ENCODE results near the gene BTF3L4. TPM values are rescaled to one million over a fixed set of nuclear protein-coding genes. Genes with fewer than 3 reads are reported as not detected.
"Not testable (repeated sequence)": the region's sequence is repeated elsewhere in the genome, so short reads cannot be mapped to it uniquely, and the experiment has no call there.

Gene BTF3L4
- total RNA-seq, 1 donor from 2014 or later, result 288 TPM

GRCh38 chr1:52072291-52072690, 16.2 kb downstream of the BTF3L4 start:
- H3K4me1 Mint-ChIP-seq, result no peaks in the 10 kb centered on the region
- no peaks in the 10 kb centered on the region for H3K9me3 Mint-ChIP-seq
- no peak for TF ChIP-seq EZH2 (IDR thresholded peaks at IDR 0.05)
- TF ChIP-seq, protein P1, sequence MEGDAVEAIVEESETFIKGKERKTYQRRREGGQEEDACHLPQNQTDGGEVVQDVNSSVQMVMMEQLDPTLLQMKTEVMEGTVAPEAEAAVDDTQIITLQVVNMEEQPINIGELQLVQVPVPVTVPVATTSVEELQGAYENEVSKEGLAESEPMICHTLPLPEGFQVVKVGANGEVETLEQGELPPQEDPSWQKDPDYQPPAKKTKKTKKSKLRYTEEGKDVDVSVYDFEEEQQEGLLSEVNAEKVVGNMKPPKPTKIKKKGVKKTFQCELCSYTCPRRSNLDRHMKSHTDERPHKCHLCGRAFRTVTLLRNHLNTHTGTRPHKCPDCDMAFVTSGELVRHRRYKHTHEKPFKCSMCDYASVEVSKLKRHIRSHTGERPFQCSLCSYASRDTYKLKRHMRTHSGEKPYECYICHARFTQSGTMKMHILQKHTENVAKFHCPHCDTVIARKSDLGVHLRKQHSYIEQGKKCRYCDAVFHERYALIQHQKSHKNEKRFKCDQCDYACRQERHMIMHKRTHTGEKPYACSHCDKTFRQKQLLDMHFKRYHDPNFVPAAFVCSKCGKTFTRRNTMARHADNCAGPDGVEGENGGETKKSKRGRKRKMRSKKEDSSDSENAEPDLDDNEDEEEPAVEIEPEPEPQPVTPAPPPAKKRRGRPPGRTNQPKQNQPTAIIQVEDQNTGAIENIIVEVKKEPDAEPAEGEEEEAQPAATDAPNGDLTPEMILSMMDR (IDR thresholded peaks at IDR 0.05), result no peak
- no peak for TF ChIP-seq EZH2phosphoT487 (IDR thresholded peaks at IDR 0.05)
- Histone ChIP-seq H3K4me1 (no peaks in the 10 kb centered on the region), H3K4me3 (no peak overlapping the region), H3K9ac (no peak overlapping the region), H3K9me3 (ENCODE audit: low read depth) (no peaks in the 10 kb centered on the region), H3K79me2 (ENCODE audit: low read depth) (peaks cover 100% of the 10 kb centered on the region), H3K27me3 (no peaks in the 10 kb centered on the region), H4K20me1 (ENCODE audit: low read depth) (peaks cover 63% of the 10 kb centered on the region), H3K27ac (no peak overlapping the region), H3K4me2 (no peak overlapping the region), H3K36me3 (peaks cover 14% of the 10 kb centered on the region), H2AFZ (replicated peaks) (no peak overlapping the region), H3F3A (ENCODE audit: low read depth) (no peaks in the 10 kb centered on the region)
- H3K27me3 Mint-ChIP-seq (ENCODE audit: insufficient read depth, low read depth), result no peaks in the 10 kb centered on the region
- no peak for DNase-seq (ENCODE audit: low spot score)
- no peak overlapping the region for H3K4me3 Mint-ChIP-seq
- no peak overlapping the region for H3K27ac Mint-ChIP-seq
- peaks cover 23% of the 10 kb centered on the region for H3K36me3 Mint-ChIP-seq

DNA sequence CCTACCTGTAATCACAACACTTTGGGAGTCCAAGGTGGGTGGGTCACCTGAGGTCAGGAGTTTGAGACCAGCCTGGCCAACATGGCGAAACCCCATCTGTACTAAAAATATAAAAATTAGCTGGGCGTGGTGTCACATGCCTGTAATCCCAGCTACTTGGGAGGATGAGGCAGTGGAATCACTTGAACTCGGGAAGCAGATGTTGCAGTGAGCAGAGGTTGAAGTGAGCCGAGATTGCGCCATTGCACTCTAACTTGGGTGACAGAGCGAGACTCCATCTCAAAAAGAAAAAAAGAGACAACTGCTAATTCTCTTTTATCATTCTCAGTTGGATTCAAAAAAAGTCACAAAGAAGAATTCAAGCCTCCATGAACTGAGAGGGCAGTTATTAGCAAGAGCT, 21.2 kb downstream of the BTF3L4 start:
- H3K9me3 ChIP-seq (ENCODE audit: low read depth); H3K27me3 ChIP-seq; H3K4me3 Mint-ChIP-seq; H3K4me2 ChIP-seq; H3K9me3 Mint-ChIP-seq; DNase-seq (ENCODE audit: low spot score); H3K27ac ChIP-seq; H3K4me3 ChIP-seq; H3K9ac ChIP-seq; H3K27me3 Mint-ChIP-seq (ENCODE audit: insufficient read depth, low read depth); H3K4me1 ChIP-seq; H3F3A ChIP-seq (ENCODE audit: low read depth); H2AFZ ChIP-seq (replicated peaks); H3K4me1 Mint-ChIP-seq; H3K27ac Mint-ChIP-seq: not testable (repeated sequence)
- Histone ChIP-seq H3K79me2 (ENCODE audit: low read depth) (peaks cover 97% of the 10 kb centered on the region), H4K20me1 (ENCODE audit: low read depth) (peaks cover 59% of the 10 kb centered on the region), H3K36me3 (peaks cover 13% of the 10 kb centered on the region)
- peaks cover 25% of the 10 kb centered on the region for H3K36me3 Mint-ChIP-seq

- Mint-ChIP-seq H3K4me3 (no peak overlapping the region), H3K9me3 (no peaks in the 10 kb centered on the region), H3K36me3 (peaks cover 19% of the 10 kb centered on the region), H3K27ac (no peak overlapping the region), H3K4me1 (no peaks in the 10 kb centered on the region), H3K27me3 (ENCODE audit: insufficient read depth, low read depth) (peaks cover 7% of the 10 kb centered on the region)
- Histone ChIP-seq H4K20me1 (ENCODE audit: low read depth) (peaks cover 50% of the 10 kb centered on the region), H3K79me2 (ENCODE audit: low read depth) (peaks cover 84% of the 10 kb centered on the region), H3K9ac (no peak overlapping the region), H3K4me2 (no peak overlapping the region), H3K4me1 (no peaks in the 10 kb centered on the region), H3K4me3 (no peak overlapping the region), H3K27ac (no peak overlapping the region), H3K9me3 (ENCODE audit: low read depth) (no peaks in the 10 kb centered on the region), H3F3A (ENCODE audit: low read depth) (peaks cover 4% of the 10 kb centered on the region), H3K36me3 (peaks cover 13% of the 10 kb centered on the region), H3K27me3 (no peaks in the 10 kb centered on the region), H2AFZ (replicated peaks) (no peak overlapping the region)
- DNase-seq (ENCODE audit: low spot score), result no peak
- TF ChIP-seq, protein P1 (IDR thresholded peaks at IDR 0.05), result no peak
- TF ChIP-seq EZH2 (IDR thresholded peaks at IDR 0.05) (no peak), EZH2phosphoT487 (IDR thresholded peaks at IDR 0.05) (no peak)
Measured at GRCh38 chr1:52080014-52080415, 23.9 kb downstream of the BTF3L4 start.

- H3K4me3 ChIP-seq; H3K9me3 Mint-ChIP-seq; H3K9ac ChIP-seq; H3K79me2 ChIP-seq (ENCODE audit: low read depth); H3K27me3 ChIP-seq; H4K20me1 ChIP-seq (ENCODE audit: low read depth); H2AFZ ChIP-seq (replicated peaks); H3K4me1 ChIP-seq; H3K9me3 ChIP-seq (ENCODE audit: low read depth); H3K27ac ChIP-seq; H3K27me3 Mint-ChIP-seq (ENCODE audit: insufficient read depth, low read depth); H3K4me3 Mint-ChIP-seq; DNase-seq (ENCODE audit: low spot score); H3F3A ChIP-seq (ENCODE audit: low read depth); H3K4me1 Mint-ChIP-seq; H3K4me2 ChIP-seq; H3K27ac Mint-ChIP-seq: not testable (repeated sequence)
- H3K36me3 Mint-ChIP-seq, result peaks cover 23% of the 10 kb centered on the region
- H3K36me3 ChIP-seq, result peaks cover 23% of the 10 kb centered on the region
Measured at GRCh38 chr1:52087892-52088291, 31.8 kb downstream of the BTF3L4 start.

GRCh38 chr1:52094300-52094699, 38.2 kb downstream of the BTF3L4 start:
- not testable (repeated sequence) for H3K27me3 Mint-ChIP-seq (ENCODE audit: insufficient read depth, low read depth); DNase-seq (ENCODE audit: low spot score); H3K79me2 ChIP-seq (ENCODE audit: low read depth)

More at GRCh38 chr1:52094300-52094699, 38.2 kb downstream of the BTF3L4 start:
- H3K36me3 Mint-ChIP-seq, result peaks cover 20% of the 10 kb centered on the region
- H3K4me2 ChIP-seq; H3K4me3 Mint-ChIP-seq; H3K9ac ChIP-seq; H4K20me1 ChIP-seq (ENCODE audit: low read depth); H3K27me3 ChIP-seq; H2AFZ ChIP-seq (replicated peaks); H3K27ac Mint-ChIP-seq; H3K9me3 ChIP-seq (ENCODE audit: low read depth); H3K4me1 ChIP-seq; H3K9me3 Mint-ChIP-seq; H3K27ac ChIP-seq; H3F3A ChIP-seq (ENCODE audit: low read depth); H3K4me3 ChIP-seq: not testable (repeated sequence)
- peaks cover 23% of the 10 kb centered on the region for H3K36me3 ChIP-seq
- peaks cover 18% of the 10 kb centered on the region for H3K4me1 Mint-ChIP-seq

Data from neural progenitor cell (in vitro differentiated cells).